NCI-H524 treated with DMSO at 0.1 percent for 48 hours (cell line): ENCODE measurements around the gene SF3B5.
"Not testable (repeated sequence)": the region's sequence is repeated elsewhere in the genome, so short reads cannot be mapped to it uniquely, and the experiment has no call there.

Experiments used
- DNase-seq: peaks from one replicate; lab custom pipeline; 2025; lab: John Stamatoyannopoulos, UW

Gene SF3B5

DNA sequence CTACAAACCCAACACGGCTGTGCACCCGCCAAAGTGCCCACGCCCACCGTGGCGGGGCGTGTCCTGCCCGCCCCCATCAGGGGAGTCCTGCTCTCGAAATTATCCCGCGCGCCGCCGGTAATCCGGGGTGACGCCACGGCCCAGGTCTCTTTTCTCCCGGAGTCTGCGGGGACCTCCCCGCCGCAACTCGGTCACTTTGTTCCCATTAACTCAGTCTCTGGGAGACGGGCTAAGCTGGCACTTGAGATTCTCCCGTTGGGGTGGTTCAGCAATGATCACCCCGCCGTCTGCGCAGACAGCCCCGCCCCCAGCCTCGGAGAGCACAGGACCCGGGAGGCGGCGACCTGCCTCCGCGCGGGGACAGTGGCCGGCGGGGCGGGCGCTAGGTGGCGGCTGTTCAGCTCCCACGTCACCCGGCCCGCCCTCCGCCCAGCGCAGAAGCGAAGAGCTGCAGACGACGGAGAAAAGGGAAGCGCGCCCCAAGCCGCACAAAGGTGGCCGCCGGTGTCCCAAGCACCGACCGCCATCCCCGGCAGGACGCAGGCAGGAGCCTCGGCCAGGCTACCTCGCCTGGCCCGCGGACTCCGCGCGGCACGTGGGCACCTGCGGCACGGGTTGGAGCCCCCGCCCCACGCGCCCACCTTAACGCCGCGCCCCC is 31.5 kb downstream of the SF3B5 start:
- DNase-seq, result peak; percentile 57

DNA sequence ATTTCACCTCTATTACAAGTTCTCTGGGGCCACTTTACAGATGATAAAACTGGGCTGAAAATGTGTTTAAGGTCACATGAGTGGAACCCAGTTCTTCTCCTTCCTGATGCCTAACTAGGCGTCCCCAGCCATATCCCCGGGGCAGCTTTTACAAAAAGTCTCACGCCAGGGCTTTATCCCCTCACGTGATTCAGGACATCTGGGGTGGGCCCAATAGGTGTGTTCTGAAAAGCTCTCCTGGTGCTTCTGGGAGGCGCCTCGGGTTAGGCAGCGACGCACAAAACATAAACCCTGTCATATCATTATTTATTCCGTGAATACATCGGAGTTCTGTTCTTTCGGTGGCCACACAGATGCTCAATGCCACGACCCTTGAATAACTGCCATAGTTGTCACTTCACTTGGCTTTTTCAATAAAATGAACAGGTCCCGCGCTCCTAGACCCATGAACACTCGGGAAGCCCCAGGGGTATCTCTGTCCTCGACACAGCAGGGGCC is 32.1 kb downstream of the SF3B5 start:
- DNase-seq, result peak; percentile 37

- DNase-seq, result no peak
Measured at GRCh38 chr6:144062786-144063185, 32.6 kb downstream of the SF3B5 start.

DNA sequence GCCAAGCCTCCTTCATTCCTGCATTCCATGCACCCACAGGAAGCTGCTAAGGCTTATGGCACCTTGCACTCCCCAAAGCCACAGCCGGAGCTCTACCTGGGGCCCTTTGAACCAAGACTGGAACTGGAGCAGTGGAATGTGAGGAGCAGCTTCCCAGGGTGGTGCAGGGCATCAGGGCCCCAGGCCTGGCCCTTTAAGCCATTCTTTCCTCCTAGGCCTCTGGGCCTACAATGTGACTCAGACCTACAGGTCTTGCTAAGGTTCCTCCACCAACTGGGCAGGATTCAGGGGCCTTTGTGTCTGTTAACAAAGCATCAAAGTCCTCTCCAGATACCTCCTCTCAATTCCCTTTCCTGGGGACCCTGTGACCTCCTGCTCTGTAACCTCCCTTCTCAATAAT is 36.2 kb downstream of the SF3B5 start:
- no peak for DNase-seq

DNA sequence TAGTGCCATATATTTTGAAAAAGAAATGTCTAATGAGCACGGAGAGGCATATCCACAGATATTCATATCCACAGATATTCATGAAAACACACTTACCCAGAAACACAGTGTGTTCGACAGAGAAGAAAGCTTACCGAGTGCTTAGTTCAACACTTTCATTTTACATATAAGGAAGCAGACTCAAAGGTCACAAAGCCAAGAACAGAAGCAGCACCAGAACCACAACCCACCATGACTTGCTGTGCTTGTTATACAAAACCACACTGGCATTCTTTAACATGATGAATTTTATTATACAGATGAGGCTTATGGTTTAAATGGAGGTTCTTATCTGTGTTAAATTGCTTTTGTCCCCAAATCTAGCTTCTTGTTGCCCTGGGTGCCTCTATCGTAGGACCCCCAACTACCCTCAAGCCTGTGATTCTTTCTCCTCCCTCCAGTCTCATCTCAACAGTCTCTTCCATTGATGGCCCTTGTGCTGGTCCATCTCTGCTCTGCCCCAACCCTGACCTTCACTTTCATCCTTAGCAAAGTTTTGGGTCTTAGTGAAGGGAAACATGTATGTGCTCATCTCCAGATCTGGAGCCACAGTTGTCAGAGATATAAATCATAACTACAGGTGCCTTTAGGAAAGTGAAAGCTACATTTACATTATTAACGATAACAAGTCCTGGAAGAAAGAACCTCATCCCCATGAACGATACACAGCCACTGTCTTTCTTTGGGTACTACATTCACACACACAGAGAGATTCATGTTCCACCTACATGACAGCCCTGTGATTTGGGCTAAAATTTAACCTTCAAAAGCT is 40.0 kb downstream of the SF3B5 start:
- no peak for DNase-seq

DNA sequence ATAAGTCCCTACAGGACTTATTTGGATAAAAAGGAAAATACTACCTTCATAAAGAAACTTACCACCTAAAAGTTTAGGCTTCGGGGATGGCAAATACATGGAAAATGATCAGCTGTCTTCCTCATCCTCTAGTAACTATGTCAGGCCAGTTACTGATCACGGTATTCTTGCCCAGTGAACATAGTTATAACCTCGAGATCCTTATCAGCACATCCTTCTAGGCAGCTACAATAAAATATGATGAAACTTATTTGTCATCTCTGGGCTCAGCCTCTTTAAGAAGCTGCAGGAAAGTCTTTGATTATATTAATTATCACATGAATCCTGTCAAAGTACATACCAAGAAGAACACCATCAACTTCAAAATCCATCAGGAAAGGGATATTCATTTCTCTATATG is 41.8 kb downstream of the SF3B5 start:
- no peak for DNase-seq

- no peak for DNase-seq
Measured at GRCh38 chr6:144052488-144052887, 42.9 kb downstream of the SF3B5 start.

DNA sequence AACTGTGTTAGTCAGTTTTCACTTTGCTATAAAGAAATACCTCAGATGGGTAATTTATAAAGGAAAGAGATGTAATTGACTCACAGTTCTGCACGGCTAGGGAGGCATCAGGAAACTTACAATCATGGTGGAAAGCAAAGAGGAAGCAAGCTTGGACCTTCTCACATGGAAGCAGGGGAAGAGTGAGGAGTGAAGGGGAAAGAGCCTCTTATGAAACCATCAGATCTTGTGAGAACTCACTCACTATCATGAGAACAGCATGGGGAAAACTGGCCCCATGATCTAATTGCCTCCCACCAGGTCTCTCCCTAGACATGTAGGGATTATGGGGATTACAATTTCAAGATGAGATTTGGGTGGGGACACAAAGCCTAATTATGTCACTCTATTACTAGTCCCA is 46.0 kb downstream of the SF3B5 start:
- no peak for DNase-seq

GRCh38 chr6:144047688-144048087 is 47.7 kb downstream of the SF3B5 start:
- no peak for DNase-seq

DNA sequence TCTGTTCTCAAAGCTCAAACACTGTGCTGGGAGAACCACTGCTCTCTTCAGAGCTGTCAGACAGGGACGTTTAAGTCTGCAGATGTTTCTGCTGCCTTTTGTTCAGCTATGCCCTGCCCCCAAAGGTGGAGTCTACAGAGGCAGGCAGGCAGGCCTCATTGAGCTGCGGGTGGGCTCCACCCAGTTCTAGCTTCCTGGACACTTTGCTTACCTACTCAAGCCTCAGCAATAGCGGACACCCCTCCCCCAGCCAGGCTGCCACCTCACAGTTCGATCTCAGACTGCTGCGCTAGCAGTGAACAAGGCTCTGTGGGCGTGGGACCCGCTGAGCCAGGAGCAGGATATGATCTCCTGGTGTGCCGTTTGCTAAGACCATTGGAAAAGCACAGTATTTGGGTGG is 48.7 kb downstream of the SF3B5 start:
- not testable (repeated sequence) for DNase-seq

- DNase-seq, result not testable (repeated sequence)
Measured at GRCh38 chr6:144044989-144045388, 50.4 kb downstream of the SF3B5 start.
